ENCODE measurements around the gene SLC35F3. TPM values are rescaled to one million over a fixed set of nuclear protein-coding genes. Genes with fewer than 3 reads are reported as not detected.
"Not testable (repeated sequence)": the region's sequence is repeated elsewhere in the genome, so short reads cannot be mapped to it uniquely, and the experiment has no call there.

SLC35F3 gene
- total RNA-seq, 1 donor from 2014 or later = not detected

DNA sequence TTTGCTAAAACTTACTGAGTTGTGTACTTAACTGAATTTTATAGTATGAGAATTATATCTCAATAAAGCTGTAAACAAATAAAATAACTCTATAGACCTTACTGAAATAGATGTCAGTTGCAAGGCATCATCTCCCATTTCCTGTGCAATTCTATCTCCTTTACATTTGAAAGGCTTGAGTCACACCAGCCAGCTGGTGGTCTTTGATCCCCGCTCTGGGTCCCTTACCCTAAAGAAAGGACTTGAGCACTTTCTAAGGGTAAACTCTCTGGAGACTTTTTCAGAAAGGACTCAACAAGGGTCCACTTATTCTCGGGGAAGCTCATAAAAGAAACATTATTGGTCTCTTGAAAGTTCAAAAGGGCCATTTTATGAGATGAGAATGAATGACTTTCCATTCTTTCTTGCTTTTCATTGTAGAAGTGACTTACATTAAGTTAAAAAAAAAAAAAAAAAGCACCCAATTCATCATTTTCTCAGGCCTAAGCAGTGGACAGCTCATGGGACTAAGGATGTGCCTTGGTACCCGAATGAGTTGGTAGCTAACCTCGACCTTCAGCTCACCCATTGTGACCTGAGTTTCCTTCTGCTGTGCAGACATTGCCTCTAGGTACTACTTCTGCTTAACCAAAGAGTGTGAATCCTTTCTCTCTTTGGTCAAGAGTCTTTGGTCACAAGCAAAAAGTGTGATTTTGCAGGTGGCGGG is 321.8 kb downstream of the SLC35F3 start:
- no peak for DNase-seq (ENCODE audit: missing footprints)
- no peak for ATAC-seq
- intact Hi-C loops (cut with DNase I) = no loop called here

DNA sequence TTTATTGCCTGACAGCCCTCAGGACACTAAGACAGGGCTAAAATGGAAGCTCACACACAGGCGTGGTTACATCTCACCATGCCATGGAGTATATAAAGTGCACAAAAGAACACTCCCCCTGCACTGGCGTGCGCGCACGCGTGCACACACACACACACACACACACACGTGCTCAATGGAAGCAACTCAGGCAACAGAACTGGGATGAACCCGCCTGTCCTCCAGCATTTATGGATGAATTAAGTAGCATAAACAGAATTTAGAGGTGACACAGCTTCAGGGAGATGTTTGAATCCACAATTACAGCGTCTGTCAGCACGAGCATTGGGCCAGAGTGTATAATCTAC is 322.3 kb downstream of the SLC35F3 start:
- DNase-seq (ENCODE audit: missing footprints) (no peak), ATAC-seq (no peak)
- intact Hi-C loops (cut with DNase I) = no loop called here

DNA sequence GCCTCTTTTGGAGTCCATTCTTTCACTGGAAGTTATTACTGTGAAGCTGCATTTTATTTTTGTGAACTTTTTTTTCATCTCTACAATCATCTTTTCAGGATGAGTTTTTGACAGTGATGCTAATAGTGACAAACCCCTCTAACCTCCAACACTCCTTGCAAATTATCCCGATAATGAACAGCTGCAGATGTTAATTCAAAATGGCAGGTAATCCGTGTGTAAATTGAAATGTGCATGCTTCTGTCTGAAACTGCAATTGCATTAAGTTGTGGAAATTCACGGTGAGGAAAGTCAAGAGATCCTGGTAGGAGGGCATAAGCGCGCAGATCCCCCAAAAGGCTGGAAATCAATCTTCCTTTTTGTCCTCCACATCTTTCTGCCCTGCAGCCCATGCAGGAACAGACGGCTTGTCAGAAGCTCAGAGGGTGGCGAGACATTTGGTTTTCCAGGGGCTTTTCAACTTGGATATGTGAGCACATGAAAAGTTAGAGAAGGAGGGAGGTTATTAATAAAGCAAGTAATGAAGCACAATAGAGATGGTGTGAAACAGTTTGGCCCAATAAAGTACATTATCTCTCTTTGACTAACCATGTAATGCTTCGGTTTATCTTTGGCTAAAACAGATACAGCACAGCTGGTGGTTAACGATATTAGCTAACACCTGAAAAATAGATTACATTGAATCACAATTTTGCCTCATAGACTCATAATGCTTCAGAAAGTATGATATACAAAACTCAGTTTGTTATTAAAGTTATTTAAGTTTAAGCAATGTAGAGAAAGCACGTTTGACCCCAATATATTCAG is 325.3 kb downstream of the SLC35F3 start:
- intact Hi-C loops (cut with DNase I) = no loop called here
- DNase-seq (ENCODE audit: missing footprints) (no peak), ATAC-seq (no peak)

DNA sequence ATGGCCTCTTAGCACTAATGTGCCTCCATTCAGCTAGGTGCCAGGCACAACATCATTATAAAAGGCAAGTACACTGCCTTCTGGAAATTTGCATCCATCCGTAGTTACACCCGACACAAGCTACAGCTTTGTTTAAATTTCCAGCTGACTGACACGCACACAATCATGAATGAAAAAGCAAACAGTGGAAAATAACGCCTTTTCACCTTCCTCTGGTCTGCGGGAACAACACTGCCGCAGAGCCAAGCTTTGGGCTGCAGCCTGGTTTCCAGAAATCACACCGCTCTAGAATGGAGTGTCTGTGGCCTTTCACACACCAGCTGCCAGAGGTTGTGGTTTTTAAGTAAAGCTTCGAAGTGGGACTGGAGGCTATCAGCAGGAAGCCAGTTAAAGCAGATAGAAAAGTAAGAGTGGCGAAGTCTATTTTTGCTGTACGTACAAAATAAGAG is 326.0 kb downstream of the SLC35F3 start:
- intact Hi-C loops (cut with DNase I) = no loop called here
- DNase-seq (ENCODE audit: missing footprints) (no peak), ATAC-seq (no peak)

DNA sequence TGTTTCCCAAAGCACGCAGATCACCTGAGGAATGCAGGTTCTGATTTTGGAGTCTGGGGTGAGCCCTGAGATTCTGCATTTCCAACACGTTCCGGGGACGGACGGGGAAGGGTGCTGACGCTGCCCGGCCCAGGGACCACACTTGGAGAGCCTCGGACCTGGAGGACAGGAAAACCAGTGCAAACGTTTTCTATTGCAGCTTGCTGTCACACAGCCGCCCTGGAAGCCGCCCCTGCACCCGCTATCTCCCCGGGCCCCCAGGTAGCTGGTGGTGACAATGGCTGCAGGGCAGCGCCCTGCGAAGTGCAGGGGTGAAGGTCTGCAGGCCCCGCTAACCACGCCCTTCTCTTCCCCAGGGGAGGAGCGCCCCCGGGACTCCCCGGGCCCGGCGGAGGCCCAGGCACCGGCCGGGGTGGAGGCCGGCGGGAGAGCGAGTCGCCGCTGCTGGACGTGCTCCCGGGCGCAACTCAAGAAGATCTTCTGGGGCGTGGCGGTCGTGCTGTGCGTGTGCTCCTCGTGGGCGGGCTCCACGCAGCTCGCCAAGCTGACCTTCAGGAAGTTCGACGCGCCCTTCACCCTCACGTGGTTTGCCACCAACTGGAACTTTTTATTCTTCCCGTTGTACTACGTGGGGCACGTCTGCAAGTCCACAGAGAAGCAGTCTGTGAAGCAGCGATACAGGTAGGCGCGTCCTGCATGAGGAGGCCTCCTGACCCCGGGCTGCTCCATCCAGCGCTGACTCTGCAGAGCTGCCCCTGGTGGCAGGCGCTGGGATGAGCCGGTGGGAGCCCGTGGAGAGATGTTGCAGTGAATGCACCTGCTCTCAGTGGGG is 326.8 kb downstream of the SLC35F3 start:
- no peak for DNase-seq (ENCODE audit: missing footprints)
- intact Hi-C loops (cut with DNase I) = no loop called here
- ATAC-seq = no peak

DNA sequence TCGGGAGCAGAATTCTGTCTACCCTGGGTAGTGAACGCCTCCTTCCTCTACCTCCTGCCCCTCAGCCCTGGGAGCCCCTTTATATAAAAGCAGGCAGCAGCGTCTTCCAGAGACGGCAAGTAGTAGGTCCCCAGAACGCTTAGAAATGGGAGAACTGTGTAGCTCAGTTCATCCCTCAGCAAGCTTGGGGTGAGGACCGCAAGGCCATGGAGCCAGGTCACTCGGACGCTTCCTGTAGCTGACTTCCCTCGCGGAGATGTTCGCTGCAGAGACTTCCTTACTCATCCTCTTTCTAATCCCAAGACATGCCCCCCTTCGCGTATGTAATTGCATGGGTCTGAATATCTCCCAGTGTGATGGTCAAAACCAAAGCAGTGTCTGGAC is 327.4 kb downstream of the SLC35F3 start:
- intact Hi-C loops (cut with DNase I) = no loop called here
- ATAC-seq (no peak), DNase-seq (ENCODE audit: missing footprints) (no peak)

DNA sequence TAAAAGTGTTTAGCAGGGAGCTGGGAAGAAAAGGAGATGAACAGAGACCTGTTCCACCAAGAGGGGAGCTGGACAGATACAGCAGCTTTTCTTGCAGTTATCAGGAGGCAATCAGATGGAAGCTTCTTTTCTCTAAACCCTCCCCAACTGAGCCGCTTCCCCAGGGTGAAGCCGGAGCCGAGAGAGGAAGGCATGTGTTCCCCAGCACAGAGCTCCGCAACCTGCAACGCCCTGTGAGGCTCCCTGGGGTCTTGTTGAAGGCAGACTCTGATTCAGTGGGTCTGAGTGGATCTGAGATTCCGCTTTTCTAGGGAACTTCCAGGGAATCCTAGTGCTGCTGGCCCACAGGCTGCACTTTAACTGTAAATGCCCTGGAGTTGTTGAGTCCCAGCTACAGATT is 329.7 kb downstream of the SLC35F3 start:
- DNase-seq (ENCODE audit: missing footprints) (no peak), ATAC-seq (no peak)
- intact Hi-C loops (cut with DNase I) = no loop called here

DNA sequence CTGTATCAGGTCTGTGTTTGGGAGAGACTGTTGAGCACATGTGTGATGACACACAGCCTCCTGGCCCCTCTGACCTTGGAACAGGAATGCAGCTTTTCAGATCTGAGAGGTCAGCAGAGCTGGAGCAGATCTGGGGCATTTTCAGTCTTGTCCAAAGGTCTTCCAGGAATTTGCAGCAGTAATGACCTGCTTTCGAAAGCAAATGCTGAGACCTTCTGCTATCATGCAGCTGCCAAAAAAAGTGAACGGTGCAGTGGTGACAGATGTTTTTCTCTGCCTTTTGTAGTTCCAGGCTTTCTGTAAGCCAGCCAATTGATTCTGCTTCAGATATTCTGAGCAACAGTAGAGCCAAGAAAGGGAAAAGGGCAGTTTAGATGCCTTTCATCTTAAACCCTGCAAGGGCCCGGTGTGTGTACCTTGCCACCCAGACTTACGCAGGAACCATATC is 331.0 kb downstream of the SLC35F3 start:
- ATAC-seq (no peak), DNase-seq (ENCODE audit: missing footprints) (no peak)
- intact Hi-C loops (cut with DNase I) = no loop called here

DNA sequence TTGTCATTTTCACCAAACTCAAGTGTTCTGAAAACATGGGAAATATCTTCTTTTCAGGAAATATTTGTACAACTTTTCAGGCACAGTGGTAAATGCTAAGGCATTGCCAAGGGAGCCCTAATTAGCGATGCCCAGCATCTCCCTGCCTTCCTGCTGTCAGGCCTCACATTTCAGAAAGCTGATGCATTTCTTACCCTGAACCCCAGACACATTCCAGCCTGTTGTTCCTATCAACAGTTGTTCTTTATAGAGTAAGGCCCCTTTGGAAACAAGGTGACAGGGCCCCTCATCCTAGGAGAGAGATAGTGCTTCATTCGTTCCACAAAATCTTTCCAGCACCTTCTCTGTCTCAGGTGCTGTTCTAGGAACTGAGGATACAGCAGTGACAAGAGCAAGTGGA is 332.9 kb downstream of the SLC35F3 start:
- intact Hi-C loops (cut with DNase I) = no loop called here
- DNase-seq (ENCODE audit: missing footprints) (no peak), ATAC-seq (no peak)

DNA sequence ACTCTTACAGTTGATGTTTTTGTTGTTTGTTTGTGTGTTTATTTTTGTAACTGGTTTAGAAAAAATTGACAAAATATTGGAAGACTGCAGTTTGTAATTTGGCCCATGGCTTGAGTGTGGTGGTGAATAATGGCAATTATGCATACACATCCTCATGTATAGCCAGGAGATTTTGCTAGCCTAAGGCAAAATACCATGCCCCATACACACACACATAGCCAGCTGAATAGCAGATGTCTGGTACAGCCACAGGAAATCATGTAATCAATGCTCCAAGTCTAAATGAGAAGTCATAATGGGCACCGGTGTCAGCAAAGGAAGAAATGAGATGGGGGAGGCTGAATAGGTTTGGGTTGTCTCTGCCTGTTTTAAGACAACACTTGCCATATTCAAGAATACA is 333.6 kb downstream of the SLC35F3 start:
- intact Hi-C loops (cut with DNase I) = no loop called here

DNA sequence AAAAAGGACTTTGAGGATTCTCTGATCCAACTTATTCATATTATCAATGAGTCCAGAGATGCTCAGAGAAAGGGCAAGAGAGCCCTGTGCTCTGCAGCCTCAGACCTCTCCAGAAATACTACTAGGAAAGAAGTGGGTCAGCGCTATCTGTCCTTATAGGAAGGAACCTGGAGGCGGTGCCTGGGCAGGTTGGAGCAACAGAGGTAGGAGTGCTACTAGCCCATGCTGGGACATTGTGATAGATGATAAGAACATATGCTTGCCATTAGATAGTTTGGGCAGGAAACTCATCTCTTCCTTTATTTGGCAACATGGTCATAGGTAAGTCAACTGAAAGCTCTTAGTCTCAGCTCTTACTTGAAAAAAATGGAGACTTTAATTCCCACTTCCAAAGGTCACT is 335.0 kb downstream of the SLC35F3 start:
- intact Hi-C loops (cut with DNase I) = no loop called here
- ATAC-seq = no peak
- no peak for DNase-seq (ENCODE audit: missing footprints)

More for the DNA sequence above, 333.6 kb downstream of the SLC35F3 start:
- DNase-seq (ENCODE audit: missing footprints) (no peak), ATAC-seq (no peak)

DNA sequence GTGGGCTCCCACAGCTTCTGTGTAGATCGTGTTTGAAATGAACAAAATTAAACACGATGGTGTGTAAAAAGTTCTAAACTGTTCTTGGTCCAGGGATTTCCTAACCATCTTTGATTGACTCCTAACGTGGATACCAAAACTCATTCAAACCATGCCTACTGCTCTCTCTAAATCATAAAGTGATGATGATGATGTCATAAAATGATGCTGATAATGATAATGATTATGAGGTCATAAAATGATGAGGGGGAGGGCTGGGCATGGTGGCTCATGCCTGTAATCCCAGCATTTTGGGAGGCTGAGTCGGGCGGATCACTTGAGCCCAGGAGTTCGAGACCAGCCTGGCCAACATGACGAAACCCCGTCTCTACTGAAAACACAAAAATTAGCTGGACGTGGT is 335.5 kb downstream of the SLC35F3 start:
- intact Hi-C loops (cut with DNase I) = no loop called here
- DNase-seq (ENCODE audit: missing footprints) (no peak), ATAC-seq (no peak)

DNA sequence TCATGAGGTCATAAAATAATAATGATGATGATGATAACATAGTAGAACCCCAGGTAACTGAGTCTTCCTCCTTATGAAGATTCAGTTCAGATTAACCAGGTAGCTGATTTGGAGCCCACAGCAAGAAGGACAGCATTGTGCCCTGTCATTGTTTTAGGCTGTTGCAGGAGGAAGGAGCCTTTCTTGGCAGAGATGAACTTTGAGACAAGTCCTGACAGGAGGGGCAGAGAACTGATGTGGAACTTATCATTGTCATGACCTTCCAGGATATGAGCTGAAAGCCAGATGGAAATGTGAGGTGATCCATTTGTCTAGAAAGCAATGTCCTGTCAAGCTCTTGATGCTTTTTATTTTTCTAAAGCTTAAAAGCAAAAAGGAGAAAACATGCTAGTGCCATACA is 336.2 kb downstream of the SLC35F3 start:
- no peak for DNase-seq (ENCODE audit: missing footprints)
- ATAC-seq = no peak
- intact Hi-C loops (cut with DNase I) = no loop called here

DNA sequence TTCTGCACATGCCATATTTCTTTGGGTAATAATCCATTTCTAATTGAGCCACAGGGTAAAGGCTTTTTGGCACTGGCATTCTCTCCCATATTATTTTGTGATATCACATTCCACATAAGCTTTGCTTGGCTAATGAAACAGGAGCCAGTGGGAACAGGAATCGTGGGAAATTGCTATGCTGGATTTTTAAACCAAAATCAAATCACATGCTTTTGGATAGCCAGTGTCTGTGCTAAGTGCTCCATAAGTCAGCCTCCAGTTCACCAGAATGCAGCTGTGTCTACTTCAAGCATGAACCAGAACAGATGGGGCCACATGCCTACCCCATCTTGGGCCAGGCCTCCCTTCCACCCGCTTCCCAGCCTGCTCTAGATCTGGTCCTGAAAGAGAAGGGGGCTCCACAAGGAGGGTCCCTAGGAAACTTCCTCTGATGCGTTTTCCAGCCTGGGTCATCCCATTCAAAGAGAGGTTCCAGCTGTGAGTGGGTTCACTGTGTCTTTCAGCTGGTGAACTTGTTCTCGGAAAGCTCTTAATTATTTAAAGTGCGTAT is 337.5 kb downstream of the SLC35F3 start:
- no peak for DNase-seq (ENCODE audit: missing footprints)
- no peak for ATAC-seq
- intact Hi-C loops (cut with DNase I) = no loop called here

DNA sequence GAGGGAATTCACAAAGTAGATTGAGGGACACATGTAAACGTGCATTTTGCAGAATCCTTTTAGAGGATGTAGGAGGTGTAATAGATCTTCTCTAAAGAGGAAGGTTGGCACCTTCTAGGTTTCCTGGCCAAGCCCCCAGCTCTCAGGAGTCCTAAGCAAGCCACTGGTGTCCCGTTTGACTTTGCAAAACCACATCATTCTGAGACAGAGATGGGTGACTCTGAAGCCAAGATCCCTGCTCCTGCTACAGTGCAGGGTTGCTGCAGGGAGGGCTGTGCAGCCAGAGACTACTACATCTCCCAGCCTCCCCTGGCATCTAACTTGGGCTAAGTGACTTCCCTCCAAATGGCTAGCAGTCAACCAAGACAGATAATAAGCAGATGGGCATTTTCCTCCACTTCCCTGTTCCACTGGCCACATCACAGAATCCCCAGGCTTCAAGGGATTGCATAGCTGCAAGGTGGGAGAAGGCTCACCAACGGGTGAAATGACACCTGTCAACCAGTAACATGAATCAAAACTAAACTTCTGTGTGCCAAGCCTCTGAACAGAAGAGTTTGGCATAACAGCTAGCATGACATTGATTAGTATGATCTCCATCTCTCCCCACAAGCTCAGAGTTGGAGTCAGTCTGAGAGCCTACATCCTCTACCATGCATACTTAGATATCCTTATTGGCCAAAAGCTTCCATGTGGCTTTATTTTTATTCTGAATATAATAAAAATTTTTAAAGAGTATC is 339.2 kb downstream of the SLC35F3 start:
- intact Hi-C loops (cut with DNase I) = no loop called here
- DNase-seq (ENCODE audit: missing footprints) (no peak), ATAC-seq (no peak)

DNA sequence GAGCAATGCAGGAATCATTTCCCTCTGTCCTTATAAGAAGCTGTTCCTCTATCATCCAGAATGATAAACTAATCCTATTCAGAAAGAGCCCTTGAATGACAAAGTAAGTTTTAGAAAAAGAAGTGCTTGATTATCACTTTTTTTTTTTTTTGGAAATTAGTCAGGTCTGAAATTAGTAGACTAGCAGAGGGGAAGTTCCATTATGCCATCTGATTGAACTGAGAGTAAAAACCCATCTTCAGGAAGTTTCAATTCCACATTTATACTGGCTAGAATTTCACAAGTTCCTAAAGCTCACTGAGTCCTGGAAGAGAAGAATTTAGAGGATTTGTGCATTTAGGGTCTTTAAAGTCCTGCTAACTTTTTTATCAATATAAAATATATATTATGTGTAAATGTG is 340.0 kb downstream of the SLC35F3 start:
- intact Hi-C loops (cut with DNase I) = no loop called here
- ATAC-seq (no peak), DNase-seq (ENCODE audit: missing footprints) (no peak)

DNA sequence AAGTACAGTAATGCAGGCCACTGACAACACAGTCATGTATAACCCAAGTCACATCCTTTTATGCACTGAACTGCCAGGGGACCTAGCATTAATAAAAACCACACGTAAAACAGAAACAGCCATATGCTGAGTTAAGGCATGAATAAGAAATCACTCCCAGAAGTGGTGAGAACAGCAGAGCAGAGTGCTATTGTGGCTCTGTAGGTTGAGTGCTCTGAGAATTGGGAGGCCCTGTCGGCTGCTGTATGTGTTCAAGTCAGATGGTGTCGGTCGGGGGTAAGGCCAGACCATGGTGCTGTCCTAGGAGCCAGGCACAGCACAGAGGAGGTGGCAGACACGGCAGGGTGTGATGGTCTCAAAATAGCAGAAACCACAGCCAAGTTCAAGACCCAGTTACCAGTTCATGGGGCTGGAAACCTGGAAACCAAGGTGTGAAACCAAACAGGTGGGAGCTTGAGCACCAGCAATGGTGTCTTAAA is 342.2 kb downstream of the SLC35F3 start:
- DNase-seq (ENCODE audit: missing footprints) (no peak), ATAC-seq (no peak)
- intact Hi-C loops (cut with DNase I) = no loop called here

DNA sequence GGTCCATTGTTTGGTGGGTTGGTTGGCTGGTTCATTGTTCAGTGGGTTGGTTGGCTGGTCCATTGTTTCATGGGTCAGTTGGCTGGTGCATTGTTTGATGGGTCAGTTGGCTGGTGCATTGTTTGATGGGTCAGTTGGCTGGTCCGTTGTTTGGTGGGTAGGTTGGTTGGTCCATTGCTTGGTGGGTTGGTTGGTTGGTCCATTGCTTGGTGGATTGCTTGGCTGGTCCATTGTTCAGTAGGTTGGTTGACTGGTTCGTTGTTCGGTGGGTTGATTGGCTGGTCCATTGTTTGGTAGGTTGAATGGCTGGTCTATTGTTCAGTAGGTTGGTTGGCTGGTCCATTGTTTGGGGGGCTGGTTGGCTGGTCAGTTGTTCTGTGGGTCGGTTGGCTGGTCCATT is 343.3 kb downstream of the SLC35F3 start:
- ATAC-seq; DNase-seq (ENCODE audit: missing footprints); intact Hi-C loops (cut with DNase I): not testable (repeated sequence)

DNA sequence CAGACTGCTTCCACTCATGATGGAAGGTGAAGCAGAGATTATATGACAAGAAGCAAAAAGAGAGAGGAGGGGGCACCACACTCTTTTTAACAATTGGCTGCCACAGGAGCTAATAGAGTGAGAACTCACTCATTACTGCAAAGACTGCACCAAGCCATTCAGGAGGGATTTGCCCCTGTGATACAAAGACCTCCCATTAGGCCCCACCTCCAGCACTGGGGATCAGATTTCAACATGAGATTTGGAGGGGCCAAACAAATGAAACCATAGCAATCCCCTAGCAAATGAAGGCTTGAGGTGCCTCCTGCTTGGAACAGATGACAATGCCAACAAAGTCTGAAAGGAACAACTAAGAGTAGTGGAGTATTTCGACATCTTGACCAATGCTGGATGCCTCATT is 346.3 kb downstream of the SLC35F3 start:
- no peak for ATAC-seq
- no peak for DNase-seq (ENCODE audit: missing footprints)
- intact Hi-C loops (cut with DNase I) = no loop called here
